Measurements from ENCODE around the gene KRT15.

Gene KRT15

DNA sequence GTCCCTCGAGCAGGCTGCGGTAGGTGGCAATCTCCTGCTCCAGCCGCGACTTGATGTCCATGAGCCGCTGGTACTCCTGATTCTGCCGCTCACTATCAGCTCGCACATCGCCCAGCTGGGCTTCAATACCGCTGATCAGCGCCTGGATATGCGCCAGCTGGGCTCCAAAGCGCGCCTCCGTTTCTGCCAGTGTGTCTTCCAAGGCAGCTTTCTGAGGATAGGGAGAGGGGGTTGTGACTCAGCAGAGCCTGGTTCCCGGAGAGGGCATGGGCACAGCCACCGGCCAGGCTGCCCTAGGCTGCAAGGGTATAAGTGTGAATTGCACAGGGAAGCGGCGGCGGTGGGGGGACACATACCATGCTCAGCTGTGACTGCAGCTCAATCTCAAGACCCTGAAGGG, 5.1 kb upstream of the KRT15 start:
- Histone ChIP-seq H3K4me2 (ENCODE audit: low read depth, low read length) (no peak overlapping the region), H4K20me1 (ENCODE audit: insufficient read depth, low read length) (no peaks in the 10 kb centered on the region), H3K9me2 (replicated peaks; ENCODE audit: insufficient read depth, low read length) (no peaks in the 10 kb centered on the region), H3K9ac (ENCODE audit: low read length) (no peak overlapping the region), H2AFZ (ENCODE audit: low read length) (no peak overlapping the region), H3F3A (ENCODE audit: insufficient read depth, low read length) (no peaks in the 10 kb centered on the region), H3K27me3 (replicated peaks; ENCODE audit: insufficient read depth, low read length) (peaks cover 21% of the 10 kb centered on the region), H3K79me2 (ENCODE audit: low read length) (no peaks in the 10 kb centered on the region), H3K4me1 (ENCODE audit: low read length) (peaks cover 9% of the 10 kb centered on the region), H3K4me3 (ENCODE audit: low read length) (no peak overlapping the region), H3K27ac (ENCODE audit: low read length) (no peak overlapping the region), H3K36me3 (replicated peaks; ENCODE audit: insufficient read depth, low read length) (no peaks in the 10 kb centered on the region), H3K9me3 (replicated peaks; ENCODE audit: insufficient read depth, low read length) (no peaks in the 10 kb centered on the region)
- DNase-seq = no peak
- TF ChIP-seq, protein P1, sequence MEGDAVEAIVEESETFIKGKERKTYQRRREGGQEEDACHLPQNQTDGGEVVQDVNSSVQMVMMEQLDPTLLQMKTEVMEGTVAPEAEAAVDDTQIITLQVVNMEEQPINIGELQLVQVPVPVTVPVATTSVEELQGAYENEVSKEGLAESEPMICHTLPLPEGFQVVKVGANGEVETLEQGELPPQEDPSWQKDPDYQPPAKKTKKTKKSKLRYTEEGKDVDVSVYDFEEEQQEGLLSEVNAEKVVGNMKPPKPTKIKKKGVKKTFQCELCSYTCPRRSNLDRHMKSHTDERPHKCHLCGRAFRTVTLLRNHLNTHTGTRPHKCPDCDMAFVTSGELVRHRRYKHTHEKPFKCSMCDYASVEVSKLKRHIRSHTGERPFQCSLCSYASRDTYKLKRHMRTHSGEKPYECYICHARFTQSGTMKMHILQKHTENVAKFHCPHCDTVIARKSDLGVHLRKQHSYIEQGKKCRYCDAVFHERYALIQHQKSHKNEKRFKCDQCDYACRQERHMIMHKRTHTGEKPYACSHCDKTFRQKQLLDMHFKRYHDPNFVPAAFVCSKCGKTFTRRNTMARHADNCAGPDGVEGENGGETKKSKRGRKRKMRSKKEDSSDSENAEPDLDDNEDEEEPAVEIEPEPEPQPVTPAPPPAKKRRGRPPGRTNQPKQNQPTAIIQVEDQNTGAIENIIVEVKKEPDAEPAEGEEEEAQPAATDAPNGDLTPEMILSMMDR (IDR thresholded peaks at IDR 0.05; ENCODE audit: low read length) = no peak
- TF ChIP-seq EZH2phosphoT487 (IDR thresholded peaks at IDR 0.05; ENCODE audit: low read length) = no peak
- TF ChIP-seq EZH2 (optimal IDR thresholded peaks at IDR 0.05; ENCODE audit: low read depth, low read length) = no peak

DNA sequence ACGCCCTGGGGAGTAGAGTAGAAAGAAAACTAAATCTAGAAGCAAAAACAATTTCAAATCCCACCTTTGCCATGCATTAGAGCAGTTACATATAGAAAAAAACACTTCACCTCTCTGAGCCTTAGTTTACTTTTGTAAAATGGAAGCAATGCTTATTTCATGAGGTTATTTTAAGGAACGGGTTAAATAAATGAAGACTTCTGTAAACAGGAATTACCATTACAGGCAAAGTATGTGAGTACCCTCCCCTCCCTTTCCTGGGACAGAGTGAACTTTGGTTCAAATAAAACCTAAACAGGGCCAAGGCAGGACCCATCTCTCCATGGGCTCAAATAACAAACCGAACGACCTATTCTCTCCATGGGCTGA, 4.5 kb upstream of the KRT15 start:
- Histone ChIP-seq H3K9ac (ENCODE audit: low read length) (no peak overlapping the region), H4K20me1 (ENCODE audit: insufficient read depth, low read length) (no peaks in the 10 kb centered on the region), H3K27ac (ENCODE audit: low read length) (no peak overlapping the region), H3K9me2 (replicated peaks; ENCODE audit: insufficient read depth, low read length) (no peaks in the 10 kb centered on the region), H2AFZ (ENCODE audit: low read length) (no peak overlapping the region), H3K36me3 (replicated peaks; ENCODE audit: insufficient read depth, low read length) (no peaks in the 10 kb centered on the region), H3K4me3 (ENCODE audit: low read length) (no peak overlapping the region), H3K79me2 (ENCODE audit: low read length) (no peaks in the 10 kb centered on the region), H3K4me2 (ENCODE audit: low read depth, low read length) (no peak overlapping the region), H3K4me1 (ENCODE audit: low read length) (peaks cover 14% of the 10 kb centered on the region), H3F3A (ENCODE audit: insufficient read depth, low read length) (no peaks in the 10 kb centered on the region), H3K27me3 (replicated peaks; ENCODE audit: insufficient read depth, low read length) (peaks cover 16% of the 10 kb centered on the region), H3K9me3 (replicated peaks; ENCODE audit: insufficient read depth, low read length) (no peaks in the 10 kb centered on the region)
- DNase-seq = no peak
- TF ChIP-seq EZH2 (optimal IDR thresholded peaks at IDR 0.05; ENCODE audit: low read depth, low read length) (no peak), EZH2phosphoT487 (IDR thresholded peaks at IDR 0.05; ENCODE audit: low read length) (no peak)
- TF ChIP-seq, protein P1 (IDR thresholded peaks at IDR 0.05; ENCODE audit: low read length) = no peak

DNA sequence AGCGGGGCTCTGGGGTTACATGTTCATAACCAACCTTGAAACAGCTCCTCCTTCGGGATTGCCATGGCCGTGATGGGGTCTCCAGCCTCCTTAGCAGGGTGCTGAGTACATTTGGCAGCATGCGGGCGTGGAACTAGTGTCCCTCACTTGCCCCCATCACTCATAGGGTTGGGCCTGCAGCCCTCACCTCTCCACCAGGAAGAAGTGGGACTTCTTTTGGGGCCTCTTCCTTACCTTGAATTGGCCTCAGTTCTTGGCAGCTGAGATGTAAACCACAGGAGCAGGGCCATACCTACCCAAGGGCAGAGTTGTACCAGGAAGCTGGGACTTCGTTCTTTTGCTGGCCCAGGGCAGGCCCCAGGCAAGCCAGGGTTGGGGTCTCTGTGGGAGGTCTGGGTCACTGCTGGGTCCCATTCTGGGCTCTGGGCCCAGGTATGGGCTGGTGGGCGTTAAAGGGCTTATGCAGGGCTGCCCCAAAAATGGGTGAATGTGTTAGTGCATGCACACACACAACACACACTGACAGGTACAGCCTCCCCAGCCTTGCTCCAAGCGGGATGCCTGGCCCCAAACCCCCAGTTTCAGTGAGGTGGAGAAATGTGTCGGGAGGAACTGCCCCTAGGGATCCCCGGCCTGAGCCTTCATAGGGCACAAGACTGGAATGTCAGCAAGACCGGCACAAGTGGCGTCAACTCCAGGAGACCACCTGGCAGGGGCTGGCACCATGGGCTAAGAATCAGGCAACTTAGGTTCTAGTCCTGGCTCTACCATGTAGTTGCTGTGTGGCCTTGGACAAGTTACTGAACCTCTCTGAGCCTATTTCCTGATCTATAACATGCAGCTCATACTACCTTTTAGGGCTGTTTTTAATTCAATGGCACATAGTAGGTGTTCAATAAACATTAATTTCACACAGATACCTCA, 3.9 kb upstream of the KRT15 start:
- Histone ChIP-seq H3K9me3 (replicated peaks; ENCODE audit: insufficient read depth, low read length) (no peaks in the 10 kb centered on the region), H3F3A (ENCODE audit: insufficient read depth, low read length) (no peaks in the 10 kb centered on the region), H3K9me2 (replicated peaks; ENCODE audit: insufficient read depth, low read length) (no peaks in the 10 kb centered on the region), H3K36me3 (replicated peaks; ENCODE audit: insufficient read depth, low read length) (no peaks in the 10 kb centered on the region), H3K4me3 (ENCODE audit: low read length) (no peak overlapping the region), H3K4me1 (ENCODE audit: low read length) (peaks cover 19% of the 10 kb centered on the region), H3K9ac (ENCODE audit: low read length) (no peak overlapping the region), H3K27me3 (replicated peaks; ENCODE audit: insufficient read depth, low read length) (peaks cover 10% of the 10 kb centered on the region), H2AFZ (ENCODE audit: low read length) (no peak overlapping the region), H4K20me1 (ENCODE audit: insufficient read depth, low read length) (no peaks in the 10 kb centered on the region), H3K27ac (ENCODE audit: low read length) (no peak overlapping the region), H3K4me2 (ENCODE audit: low read depth, low read length) (no peak overlapping the region), H3K79me2 (ENCODE audit: low read length) (no peaks in the 10 kb centered on the region)
- no peak for TF ChIP-seq EZH2 (optimal IDR thresholded peaks at IDR 0.05; ENCODE audit: low read depth, low read length)
- no peak for TF ChIP-seq EZH2phosphoT487 (IDR thresholded peaks at IDR 0.05; ENCODE audit: low read length)
- TF ChIP-seq, protein P1 (IDR thresholded peaks at IDR 0.05; ENCODE audit: low read length) = no peak
- no peak for DNase-seq
